ENCODE data around the gene LSAMP. TPM values are rescaled to one million over a fixed set of nuclear protein-coding genes. Genes with fewer than 3 reads are reported as not detected.

LSAMP gene
- total and polyA plus RNA-seq, 9 of the 15 experiments (the other 6 are each of a cell fraction or from before 2014, with no cell fraction given) = 0.09 to 0.11 TPM; not detected in 7

GRCh38 chr3:116064646-116065045 lies 380.6 kb downstream of the LSAMP start:
- in situ Hi-C loops (cut with MboI) = no loop called here
- Histone ChIP-seq H3K4me2 (ENCODE audit: insufficient read depth, low read length) (no peak overlapping the region), H3K4me3 (no peak overlapping the region), H3K27ac (ENCODE audit: extremely low read depth, low read depth, low read length) (no peak overlapping the region), H3K79me2 (ENCODE audit: control insufficient read depth, insufficient read depth, low read length) (no peaks in the 10 kb centered on the region), H3K9me1 (ENCODE audit: control insufficient read depth, insufficient read depth, low read length) (no peaks in the 10 kb centered on the region), H3K9ac (ENCODE audit: insufficient read depth in 1 of 2, low read depth in 2 of 2, low read length in 2 of 2) (no peak overlapping the region), H3K4me1 (replicated peaks in 1 of 2; ENCODE audit: control insufficient read depth in 2 of 2, insufficient read depth in 2 of 2, low read length in 2 of 2) (peaks cover 6 to 8% of the 10 kb centered on the region in 2 experiments; a peak in 3 of 5 replicates), H3K27me3 (ENCODE audit: control insufficient read depth in 2 of 2, insufficient read depth in 2 of 2, low read length in 2 of 2) (no peaks in the 10 kb centered on the region), H4K20me1 (replicated peaks; ENCODE audit: control insufficient read depth, insufficient read depth, low read length) (no peaks in the 10 kb centered on the region), H3K9me3 (replicated peaks; ENCODE audit: control insufficient read depth, insufficient read depth, low read depth, low read length) (no peaks in the 10 kb centered on the region), H2AFZ (ENCODE audit: low read depth, low read length) (no peak overlapping the region; the same call in 1 of the 2 replicates), H3K36me3 (ENCODE audit: control insufficient read depth, insufficient read depth, low read length) (no peaks in the 10 kb centered on the region; the same call in 2 of the 3 replicates)
- ATAC-seq = no peak
- BruUV-seq (replicated peaks) = no TSS peak
- FAIRE-seq = no peak
- TF ChIP-seq MEF2D (tag; conservative IDR thresholded peaks at IDR 0.05; ENCODE audit: low read depth) (no peak), ETS2 (tag; IDR thresholded peaks at IDR 0.05; ENCODE audit: borderline replicate concordance, poor library complexity, severe bottlenecking) (no peak), RBM25 (IDR thresholded peaks at IDR 0.05; ENCODE audit: low read depth, low read length, severe bottlenecking) (peak; percentile 27), ZBTB26 (CRISPR knock-in tag; IDR thresholded peaks at IDR 0.05) (no peak), PCBP1 (IDR thresholded peaks at IDR 0.05; ENCODE audit: low read depth, low read length, poor library complexity, severe bottlenecking) (no peak), GTF2B (IDR thresholded peaks at IDR 0.05; ENCODE audit: extremely low read depth, insufficient read length) (no peak)
- 30% methylated on average over 1 of the region's 1 CpG for WGBS (ENCODE audit: insufficient coverage, low coverage, missing lambda C conversion rate)
- DNase-seq (ENCODE audit: extremely low read depth in 1 of 4, low spot score in 3 of 4) = no peak
- intact Hi-C loops (cut with micrococcal nuclease) = no loop called here
- CTCF ChIA-PET (ENCODE audit: low intra/inter-chr PET ratio) = no interaction called here
- POLR2A ChIA-PET = no interaction called here
